Heart left ventricle (tissue), 16 donors: Measurements from ENCODE around the gene TAPBPL. TPM values are rescaled to one million over a fixed set of nuclear protein-coding genes. Genes with fewer than 3 reads are reported as not detected.
A peak's percentile ranks its signal among the peaks of the same experiment; 100 is the strongest.

ENCODE experiments used
- ATAC-seq, 4 donors: fragments of 200-7000 bp; cut with Tn5 transposase; one replicate each; pipeline ENCODE4 v1.9.1; 2020 to 2022; ENCODE audit warnings: moderate library complexity in 4 of 4, mild to moderate bottlenecking in 3 of 4, moderate number of reproducible peaks in 1 of 4
- DNase-seq, 5 donors: peaks; one replicate each; pipeline ENCODE4 v3.0.0-alpha.2; 2020
- H3K27ac ChIP-seq, 12 donors: fragments of 200-600 bp; sonication (generic) in 4 of 12; one replicate each; pipeline versions ENCODE4 v1.5.0 to v1.8.0; 2016 to 2022; ENCODE audit warnings: mild to moderate bottlenecking in 2 of 12
- H3K27me3 ChIP-seq, 9 donors: fragments of 200-600 bp; sonication (generic) in 2 of 9; one replicate each; pipeline versions ENCODE4 v1.5.1 to v1.8.0; 2016 to 2022; ENCODE audit warnings: mild to moderate bottlenecking in 3 of 9
- H3K36me3 ChIP-seq, 9 donors: fragments of 200-600 bp; sonication (generic) in 2 of 9; one replicate each; pipeline versions ENCODE4 v1.5.0 to v1.8.0; 2018 to 2022; ENCODE audit warnings: mild to moderate bottlenecking in 2 of 9
- H3K4me1 ChIP-seq, 12 donors: fragments of 200-600 bp; sonication (generic) in 4 of 12; one replicate each; pipeline versions ENCODE4 v1.5.0 to v1.8.0; 2016 to 2022; ENCODE audit warnings: mild to moderate bottlenecking in 3 of 12
- H3K4me3 ChIP-seq, 12 donors: fragments of 200-600 bp; sonication (generic) in 4 of 12; one replicate each; pipeline versions ENCODE4 v1.5.0 to v1.8.0; 2017 to 2022; ENCODE audit warnings: mild to moderate bottlenecking in 9 of 12, moderate library complexity in 4 of 12
- H3K9me3 ChIP-seq, 12 donors: fragments of 200-600 bp; sonication (generic) in 4 of 12; one replicate each; pipeline versions ENCODE4 v1.5.0 to v1.8.0; 2016 to 2022; ENCODE audit warnings: mild to moderate bottlenecking in 1 of 12
- CTCF ChIP-seq, 12 donors: fragments of 200-600 bp; sonication (generic) in 4 of 12; IDR thresholded peaks; one replicate each; pipeline versions ENCODE4 v1.5.0 to v1.8.0; 2018 to 2022; ENCODE audit warnings: antibody characterized with exemption in 12 of 12, mild to moderate bottlenecking in 5 of 12
- POLR2A ChIP-seq, 2 donors: fragments of 450-650 bp; IDR thresholded peaks; one replicate each; pipeline ENCODE4 v1.6.1; 2017; ENCODE audit warnings: antibody characterized with exemption in 2 of 2, mild to moderate bottlenecking in 2 of 2, moderate library complexity in 2 of 2
- WGBS, 4 donors: extraction: QIAGEN DNeasy Blood & Tissue Kit in 2 of 4; methylation state at CpG; one replicate each; pipeline versions ENCODE4 v1.1.5 to v1.1.7; 2013 to 2018; 5-methylcytosine and 5-hydroxymethylcytosine counted together
- intact Hi-C, 10 donors: fragments of 100-400 bp; cut with DNase I; formaldehyde crosslinking; loops; one replicate each; pipeline versions ENCODE4 v1.11.1 to v1.14.2; 2022
- polyA plus RNA-seq, 2 donors: library from polyadenylated mRNA; stranded (reverse); fragments of 200-250 nt; gene quantifications; one replicate each; pipeline ENCODE4 v1.2.3, GENCODE V29; 2013
- total RNA-seq, 9 donors: library from RNA; depleted of rRNA in 2 of 9; stranded (reverse); fragments of >200 nt in 2 of 9; fragmentation: NEBNext Ultra II Directional in 3 of 9; extraction: Animal tissue kit (Norgen Biotek cat#: 25700) in 3 of 9; gene quantifications; one replicate each; pipeline versions ENCODE4 v1.1.0 to v1.2.4, GENCODE V29; 2016 to 2023
- donor health status: ischemic (EF 13 %, LVEDD 7.1; RV severe dilation, severe dysfunction).
- donor health status: healthy with polysubstance abuse.
- donor health status: DM: no; HTN: yes; CAD: no.
- donor health status: DM: no; HTN: no; CAD: no.
- donor health status: ischemic (EF 25% LVEDD 6.9; RV normal size, moderate dysfunction).
- donor health status: ischemic (EF 25% LVEDD 5.7; RV mildly dilated, moderate dysfunction).
- donor health status: healthy.
- donor health status: DM: yes; HTN: yes; CAD: no.
- donor health status: ischemic (EF 35%, LVEDD 5.7; RV mildly dilated, moderate dysfunction).
- donor health status: nonischemic (EF 11% LVEDD 7.7; RV severe dilation, severe dysfunction).
- donor health status: DM: yes; HTN: yes; CAD: no.
- donor health status: PGD.
- donor health status: ischemic (EF 29% LVEDD 5.4; RV normal size, mild dysfunction).
- donor health status: nonischemic (EF 23%, LVEDD 6.1; RV moderate dilation, normal function).

Gene TAPBPL
- total and polyA plus RNA-seq, 11 donors = 5.4 to 55.6 (median 13.9) TPM

GRCh38 chr12:6508087-6508486 lies 56.2 kb downstream of the TAPBPL start:
- intact Hi-C loops = no loop called here
- Histone ChIP-seq H3K36me3 (peaks cover 0 to 63% (median 43%) of the 10 kb centered on the region in 9 donors), H3K4me3 (no peak overlapping the region), H3K27ac (peak overlapping the region in 1 of 12 donors; percentile 43), H3K27me3 (no peaks in the 10 kb centered on the region), H3K9me3 (no peaks in the 10 kb centered on the region), H3K4me1 (peaks cover 0 to 9% (median 0%) of the 10 kb centered on the region in 12 donors)
- ATAC-seq (no peak), DNase-seq (no peak)
- TF ChIP-seq POLR2A (IDR thresholded peaks at IDR 0.05) (no peak), CTCF (IDR thresholded peaks at IDR 0.05) (no peak)
- 81 to 85% (median 82%) methylated on average over 7 of the region's 7 CpGs for WGBS, 4 donors

Other genes with a start within 250 kb of the TAPBPL start
- 1 to 10 TPM in 1 of 9 donors, under 1 TPM in 2, not detected in 6; 0.16 to 2.8 (median 0.43) TPM for gene PLEKHG6, start 141.4 kb upstream of the TAPBPL start, total RNA-seq
- gene PLEKHG6, start 141.4 kb upstream of the TAPBPL start, polyA plus RNA-seq = under 1 TPM; 0.11 to 0.33 TPM
- 100 to 1,000 TPM in 2 of 9 donors, 10 to 100 TPM in 7; 37.2 to 141 (median 54.2) TPM for gene TNFRSF1A, start 110.0 kb upstream of the TAPBPL start, total RNA-seq
- 10 to 100 TPM; 23.7 to 91.8 TPM for gene TNFRSF1A, start 110.0 kb upstream of the TAPBPL start, polyA plus RNA-seq
- gene SCNN1A, start 76.5 kb upstream of the TAPBPL start, total RNA-seq = 1 to 10 TPM in 1 of 9 donors, under 1 TPM in 4, not detected in 4; 0.35 to 3.9 (median 0.55) TPM
- gene SCNN1A, start 76.5 kb upstream of the TAPBPL start, polyA plus RNA-seq = under 1 TPM; 0.11 to 0.15 TPM
- gene LTBR, start 67.9 kb upstream of the TAPBPL start, total RNA-seq = 10 to 100 TPM; 16.0 to 83.4 (median 26.2) TPM
- 10 to 100 TPM; 22.8 to 41.8 TPM for gene LTBR, start 67.9 kb upstream of the TAPBPL start, polyA plus RNA-seq
- gene CD27, start 7.1 kb upstream of the TAPBPL start, total RNA-seq = 1 to 10 TPM in 1 of 9 donors, under 1 TPM in 3, not detected in 5; 0.27 to 5.3 (median 0.42) TPM
- under 1 TPM in 1 of 2 donors, not detected in 1; 0.19 TPM for gene CD27, start 7.1 kb upstream of the TAPBPL start, polyA plus RNA-seq
- gene VAMP1, start 18.6 kb downstream of the TAPBPL start, total RNA-seq = 1 to 10 TPM; 2.1 to 8.3 (median 3.4) TPM
- 1 to 10 TPM; 2.7 to 6.2 TPM for gene VAMP1, start 18.6 kb downstream of the TAPBPL start, polyA plus RNA-seq
- gene MRPL51, start 41.2 kb downstream of the TAPBPL start, total RNA-seq = 100 to 1,000 TPM in 8 of 9 donors, 10 to 100 TPM in 1; 95.6 to 300 (median 228) TPM
- 100 to 1,000 TPM; 164 to 210 TPM for gene MRPL51, start 41.2 kb downstream of the TAPBPL start, polyA plus RNA-seq
- gene NCAPD2, start 42.1 kb downstream of the TAPBPL start, total RNA-seq = 10 to 100 TPM in 8 of 9 donors, 1 to 10 TPM in 1; 8.4 to 22.4 (median 11.3) TPM
- gene NCAPD2, start 42.1 kb downstream of the TAPBPL start, polyA plus RNA-seq = 1 to 10 TPM; 3.3 to 8.1 TPM
- 1,000 to 10,000 TPM; 3,379 to 7,430 (median 4,887) TPM for gene GAPDH, start 82.5 kb downstream of the TAPBPL start, total RNA-seq
- gene GAPDH, start 82.5 kb downstream of the TAPBPL start, polyA plus RNA-seq = 1,000 to 10,000 TPM; 4,589 to 6,374 TPM
- gene IFFO1, start 104.0 kb downstream of the TAPBPL start, total RNA-seq = 10 to 100 TPM; 13.2 to 27.5 (median 15.0) TPM
- gene IFFO1, start 104.0 kb downstream of the TAPBPL start, polyA plus RNA-seq = 10 to 100 TPM; 10.3 to 15.4 TPM
- 10 to 100 TPM; 12.9 to 23.8 (median 16.5) TPM for gene NOP2, start 116.2 kb downstream of the TAPBPL start, total RNA-seq
- 10 to 100 TPM; 15.4 to 30.1 TPM for gene NOP2, start 116.2 kb downstream of the TAPBPL start, polyA plus RNA-seq
- gene CHD4, start 155.3 kb downstream of the TAPBPL start, total RNA-seq = 100 to 1,000 TPM; 131 to 237 (median 160) TPM
- gene CHD4, start 155.3 kb downstream of the TAPBPL start, polyA plus RNA-seq = 100 to 1,000 TPM; 144 to 189 TPM
- 10 to 100 TPM in 1 of 9 donors, 1 to 10 TPM in 8; 3.7 to 11.7 (median 4.8) TPM for gene LPAR5, start 183.9 kb downstream of the TAPBPL start, total RNA-seq
- gene LPAR5, start 183.9 kb downstream of the TAPBPL start, polyA plus RNA-seq = 1 to 10 TPM; 3.5 to 4.7 TPM
- 1 to 10 TPM in 4 of 9 donors, under 1 TPM in 4, not detected in 1; 0.32 to 7.2 (median 0.99) TPM for gene ACRBP, start 195.4 kb downstream of the TAPBPL start, total RNA-seq
- under 1 TPM; 0.34 to 0.60 TPM for gene ACRBP, start 195.4 kb downstream of the TAPBPL start, polyA plus RNA-seq
- 10 to 100 TPM; 17.4 to 39.0 (median 24.7) TPM for gene ING4, start 211.1 kb downstream of the TAPBPL start, total RNA-seq
- 10 to 100 TPM; 14.6 to 23.6 TPM for gene ING4, start 211.1 kb downstream of the TAPBPL start, polyA plus RNA-seq
- 10 to 100 TPM; 19.4 to 38.1 (median 25.2) TPM for gene ZNF384, start 237.3 kb downstream of the TAPBPL start, total RNA-seq
- gene ZNF384, start 237.3 kb downstream of the TAPBPL start, polyA plus RNA-seq = 10 to 100 TPM; 15.0 to 29.7 TPM
- gene PIANP, start 248.8 kb downstream of the TAPBPL start, total RNA-seq = under 1 TPM in 3 of 9 donors, not detected in 6; 0.11 to 0.32 (median 0.22) TPM
- under 1 TPM; 0.15 to 0.28 TPM for gene PIANP, start 248.8 kb downstream of the TAPBPL start, polyA plus RNA-seq